HG03196 (cell line): ENCODE measurements around the gene SNX6.
"Not testable (repeated sequence)": the region's sequence is repeated elsewhere in the genome, so short reads cannot be mapped to it uniquely, and the experiment has no call there.

Source experiments
- ATAC-seq: cut with Tn5 transposase; IDR thresholded peaks from one replicate; pipeline ENCODE4 v1.9.1; 2021; ENCODE audit not compliant: unreplicated experiment

SNX6 gene

DNA sequence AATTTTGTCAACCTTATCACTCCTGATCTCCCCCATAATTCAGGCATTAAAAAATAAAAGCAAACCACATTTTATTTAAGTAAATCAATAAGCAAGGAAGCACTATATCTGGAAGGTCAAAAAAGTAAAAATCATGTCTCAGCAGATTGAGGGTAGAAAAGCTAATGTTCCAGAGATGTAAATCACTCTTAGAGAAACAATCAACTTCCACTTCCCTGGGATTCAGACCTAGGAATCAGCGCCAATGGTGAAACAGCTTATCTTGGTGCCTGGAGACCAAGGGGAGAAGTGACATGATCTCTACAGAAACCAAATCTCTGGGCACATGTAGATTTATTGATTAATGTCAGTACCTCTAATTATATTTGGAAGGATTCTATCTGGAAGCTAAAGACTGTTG lies 10.9 kb upstream of the SNX6 start:
- ATAC-seq, result no peak

DNA sequence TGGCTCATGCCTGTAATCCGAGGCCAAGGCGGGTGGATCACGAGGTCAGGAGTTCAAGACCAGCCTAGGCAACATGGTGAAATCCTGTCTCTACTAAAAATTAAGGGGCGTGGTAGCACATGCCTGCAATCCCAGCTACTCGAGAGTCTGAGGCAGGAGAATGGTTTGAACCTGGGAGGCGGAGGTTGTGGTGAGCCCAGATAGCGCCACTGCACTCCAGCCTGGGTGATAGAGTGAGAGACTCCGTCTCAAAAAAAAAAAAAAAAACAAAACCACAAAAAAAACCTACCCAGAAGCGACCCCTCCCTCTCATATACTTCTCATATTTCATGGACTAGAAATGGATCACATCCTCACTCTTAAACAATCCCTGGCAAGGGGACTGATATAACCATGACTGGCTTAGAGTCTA lies 4.4 kb upstream of the SNX6 start:
- not testable (repeated sequence) for ATAC-seq

DNA sequence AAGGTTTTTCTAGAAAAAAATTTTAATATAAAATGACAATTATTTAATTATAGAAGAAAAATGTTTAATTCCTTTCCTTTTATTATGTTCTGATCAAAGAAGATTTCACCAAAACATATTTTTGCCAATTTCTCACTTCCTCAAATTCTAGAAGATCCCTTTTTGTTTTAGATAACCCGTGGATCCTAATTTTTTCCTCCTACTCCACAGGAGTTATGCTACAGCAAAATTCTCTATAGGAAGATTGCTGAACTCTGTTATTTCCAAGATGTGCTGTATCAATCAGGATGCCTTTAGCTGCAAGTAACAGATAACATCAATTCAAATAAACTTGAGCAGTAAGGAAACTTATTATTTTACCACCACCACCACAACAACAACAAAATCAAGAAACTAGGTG lies 3.8 kb upstream of the SNX6 start:
- no peak for ATAC-seq

DNA sequence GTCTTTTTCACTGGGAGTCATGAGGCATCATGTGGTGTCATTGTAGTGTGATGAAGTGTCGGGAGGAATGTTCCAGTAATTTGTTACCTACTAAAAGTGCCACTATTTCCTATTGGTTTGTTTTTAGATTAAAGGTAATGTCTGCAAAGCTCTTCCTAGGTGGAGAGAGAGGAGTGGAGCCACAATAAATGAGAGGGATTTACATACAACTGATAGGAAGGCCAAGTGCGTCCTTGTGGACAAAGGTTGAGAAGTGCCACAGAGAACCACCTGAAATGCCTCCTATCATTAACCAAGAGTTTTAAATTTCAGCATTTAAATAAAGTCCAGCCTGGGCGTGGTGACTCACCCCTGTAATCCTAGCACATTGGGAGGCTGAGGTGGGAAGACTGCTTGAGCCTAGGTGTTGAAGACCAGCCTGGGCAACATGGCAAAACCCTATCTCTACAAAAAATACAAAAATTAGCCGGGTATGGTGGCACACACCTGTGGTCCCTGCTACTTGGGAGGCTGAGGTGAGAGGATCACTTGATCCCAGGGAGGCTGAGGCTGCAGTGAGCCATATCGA lies 2.5 kb upstream of the SNX6 start:
- ATAC-seq, result no peak

DNA sequence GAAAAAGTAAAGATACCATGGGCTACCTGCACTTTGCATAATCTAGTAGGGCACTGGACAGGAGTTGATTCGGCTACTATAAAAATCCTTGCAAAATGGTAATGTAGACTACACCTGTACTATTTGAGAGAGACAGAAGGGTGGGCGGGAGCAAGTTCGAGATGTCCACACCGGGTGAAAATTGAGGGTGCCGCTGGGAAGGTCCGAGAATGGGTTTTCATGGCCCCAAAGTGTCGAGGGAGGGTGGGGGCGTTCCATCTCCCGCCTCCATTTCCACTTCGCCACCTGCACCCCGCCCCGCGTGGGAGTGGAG lies 648 bp downstream of the SNX6 start:
- ATAC-seq, result no peak

DNA sequence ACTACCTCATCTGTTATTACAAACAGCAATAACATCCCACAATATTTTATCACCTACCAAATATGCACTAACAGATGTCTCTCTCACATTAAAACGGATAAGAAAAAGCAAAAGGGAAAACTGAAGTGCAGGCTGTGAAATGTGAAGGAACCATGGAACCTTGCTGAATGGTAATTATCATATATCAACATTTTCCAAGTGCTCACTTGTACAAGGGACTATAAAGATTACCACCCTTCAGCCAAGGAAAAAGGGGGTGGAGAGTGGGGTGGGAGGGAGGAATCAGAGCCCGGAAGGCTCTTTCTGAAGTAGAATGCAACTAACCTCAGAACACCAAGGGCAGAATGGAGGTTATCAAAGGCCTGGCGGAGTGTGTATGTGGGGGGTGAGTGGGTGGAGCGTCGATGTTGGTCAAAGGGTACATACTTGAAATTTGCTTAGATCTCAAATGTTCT lies 1.2 kb downstream of the SNX6 start:
- no peak for ATAC-seq

DNA sequence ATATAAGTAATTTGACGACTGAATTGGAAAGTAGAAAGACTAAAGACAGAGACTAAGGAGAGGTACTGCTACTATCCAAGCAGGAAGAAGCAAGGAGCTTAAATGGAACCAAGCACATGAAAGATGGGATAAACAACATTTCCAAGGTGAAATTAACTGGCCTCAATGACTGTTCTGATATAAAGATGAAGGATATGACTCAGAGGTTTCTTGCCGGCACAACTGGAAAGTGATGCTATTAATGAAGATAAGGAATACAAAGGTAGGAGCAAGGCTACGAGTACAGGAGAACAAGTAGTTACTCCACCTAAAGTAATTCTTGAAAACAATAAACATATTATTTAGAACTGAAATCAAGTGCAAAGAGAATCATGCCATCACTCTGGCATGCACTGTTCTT lies 6.4 kb downstream of the SNX6 start:
- ATAC-seq, result no peak

DNA sequence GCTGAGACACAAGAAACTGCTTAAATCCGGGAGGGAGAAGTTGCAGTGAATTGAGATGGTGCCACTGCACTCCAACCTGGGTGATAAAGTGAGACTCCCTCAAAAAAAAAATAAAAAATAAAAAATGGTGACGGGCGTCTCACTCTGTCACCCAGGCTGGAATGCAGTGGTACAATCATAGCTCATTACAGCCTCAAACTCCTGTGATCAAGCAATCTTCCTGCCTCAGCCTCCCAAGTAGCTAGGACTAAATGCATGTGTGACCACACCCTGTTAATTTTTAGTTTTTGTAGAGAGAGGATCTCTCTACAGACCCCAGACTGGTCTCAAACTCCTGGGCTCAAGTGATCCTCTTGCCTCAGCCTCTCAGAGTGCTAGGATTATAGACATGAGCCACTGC lies 9.1 kb downstream of the SNX6 start:
- no peak for ATAC-seq

DNA sequence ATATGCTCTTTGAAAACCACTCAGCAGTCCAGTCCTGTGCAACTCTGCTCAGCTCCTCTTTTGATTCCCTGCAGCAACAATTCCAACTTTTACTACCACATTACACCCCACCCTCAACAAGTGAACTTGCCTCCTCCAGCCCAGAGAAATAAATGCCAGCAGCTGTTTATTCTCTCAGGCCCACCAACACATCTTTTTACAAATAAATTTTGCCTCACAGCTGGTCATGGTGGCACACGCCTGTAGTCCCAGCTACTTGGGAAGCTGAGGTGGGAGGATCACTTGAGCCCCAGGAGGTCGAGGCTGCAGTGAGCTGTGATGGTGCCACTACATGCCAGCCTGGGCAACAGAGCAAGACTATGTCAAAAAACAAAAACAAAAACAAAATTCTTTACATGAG lies 9.8 kb downstream of the SNX6 start:
- ATAC-seq, result no peak

DNA sequence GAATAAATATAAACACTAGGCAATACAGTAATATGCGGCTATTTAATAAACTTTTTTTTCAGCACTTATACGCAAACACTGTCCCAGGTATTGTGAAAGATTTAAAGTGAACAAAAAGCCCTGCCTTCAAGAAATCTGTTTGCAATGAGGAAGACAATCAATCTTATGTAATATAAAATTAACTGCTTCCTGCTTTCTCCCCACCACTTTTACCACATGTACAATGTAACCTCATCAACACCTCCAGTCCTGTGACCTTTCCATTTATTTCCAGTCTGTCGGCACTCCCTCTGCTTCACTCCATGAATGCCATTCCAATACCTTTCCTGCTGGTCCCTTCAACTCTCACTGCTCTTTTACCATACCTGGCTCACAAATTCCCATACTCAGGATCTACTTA lies 10.5 kb downstream of the SNX6 start:
- ATAC-seq, result no peak

DNA sequence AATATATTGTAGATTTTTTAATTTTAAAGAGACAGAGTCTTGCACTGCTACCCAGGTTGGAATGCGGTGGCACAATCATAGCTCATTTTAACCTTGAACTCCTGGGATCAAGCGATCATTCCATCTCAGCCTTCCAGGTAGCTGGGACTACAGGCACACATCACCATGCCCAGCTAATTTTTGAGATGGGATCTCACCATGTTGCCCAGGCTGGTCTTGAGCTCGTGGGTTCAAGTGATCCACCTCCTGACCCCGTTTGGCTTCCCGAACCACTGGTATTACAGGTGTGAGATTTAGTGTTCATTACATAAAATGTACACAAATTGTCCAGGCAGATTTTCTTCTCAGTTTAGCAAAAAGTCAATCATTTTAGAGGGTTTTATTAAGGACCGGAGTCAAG lies 13.6 kb downstream of the SNX6 start:
- no peak for ATAC-seq

DNA sequence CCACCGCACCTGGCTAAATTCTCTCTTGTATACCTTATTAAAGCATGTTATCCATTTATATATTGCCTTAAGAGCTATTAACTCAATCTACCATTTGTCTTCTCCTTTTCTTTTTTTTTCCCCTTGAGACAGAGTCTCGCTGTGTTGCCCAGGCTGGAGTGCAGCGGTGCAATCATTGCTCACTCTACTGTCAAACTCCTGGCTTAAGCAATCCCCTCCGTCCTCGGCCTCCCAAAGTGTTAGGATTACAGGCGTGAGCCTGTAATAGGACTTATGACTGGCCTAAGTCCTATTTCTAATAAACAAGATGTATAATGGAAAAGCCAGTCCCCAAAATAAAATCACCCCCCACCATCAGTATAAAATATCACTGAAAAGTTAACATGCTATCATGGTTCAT lies 14.4 kb downstream of the SNX6 start:
- ATAC-seq, result no peak

DNA sequence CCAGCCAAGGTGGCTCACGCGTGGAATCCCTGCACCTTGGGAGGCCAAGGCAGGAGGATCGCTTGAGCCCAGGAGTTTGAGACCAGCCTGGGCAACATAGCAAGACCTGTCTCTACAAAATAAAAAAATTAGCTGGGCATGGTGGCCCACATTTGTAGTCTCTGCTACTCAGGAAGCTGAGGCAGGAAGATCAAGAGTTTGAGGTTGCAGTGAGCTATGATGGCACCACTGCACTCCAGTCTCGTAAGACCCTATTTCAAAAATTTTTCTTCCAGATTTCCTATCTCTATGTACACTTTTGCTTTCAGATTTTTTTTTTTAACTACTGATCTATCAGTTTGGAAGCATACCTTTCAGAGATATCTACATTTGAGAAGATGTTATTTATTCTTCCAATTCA lies 15.3 kb downstream of the SNX6 start:
- no peak for ATAC-seq

DNA sequence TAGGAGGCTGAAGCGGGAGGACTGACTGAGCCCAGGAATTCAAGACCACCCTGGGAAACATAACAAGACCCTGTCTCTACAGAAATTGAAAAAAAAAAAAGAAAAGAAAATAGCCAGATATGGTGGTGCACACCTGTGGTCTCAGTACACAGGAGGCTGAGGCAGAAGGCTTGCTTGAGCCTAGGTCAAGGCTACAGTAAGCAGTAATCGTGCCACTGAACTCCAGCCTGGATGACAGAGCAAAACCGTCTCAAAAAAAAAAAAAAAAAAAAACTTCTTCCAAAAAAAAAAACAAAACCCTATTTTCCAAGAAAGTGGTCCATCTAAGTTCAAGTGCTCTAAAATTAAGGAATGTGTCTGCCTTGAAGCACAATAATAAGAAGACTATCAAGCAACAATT lies 19.8 kb downstream of the SNX6 start:
- no peak for ATAC-seq

DNA sequence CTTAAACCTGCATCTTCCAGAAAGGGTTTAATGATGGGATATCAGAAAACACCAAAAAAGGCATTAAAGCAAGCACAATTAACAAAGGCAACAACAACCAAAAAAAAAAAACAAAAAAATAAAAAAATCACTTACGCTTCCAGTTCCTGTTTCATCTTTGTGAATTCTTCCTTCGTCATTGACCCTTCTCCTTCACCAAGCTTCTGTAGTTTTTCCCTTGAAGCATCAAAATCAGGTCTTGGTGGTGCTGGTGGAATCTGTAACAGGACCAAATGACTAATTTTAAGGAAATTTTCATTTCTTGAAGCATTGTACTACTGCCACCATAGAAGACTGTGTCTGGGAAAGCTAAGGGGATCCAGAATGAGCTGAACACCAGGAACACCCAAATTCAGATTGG lies 24.5 kb downstream of the SNX6 start:
- ATAC-seq, result no peak

DNA sequence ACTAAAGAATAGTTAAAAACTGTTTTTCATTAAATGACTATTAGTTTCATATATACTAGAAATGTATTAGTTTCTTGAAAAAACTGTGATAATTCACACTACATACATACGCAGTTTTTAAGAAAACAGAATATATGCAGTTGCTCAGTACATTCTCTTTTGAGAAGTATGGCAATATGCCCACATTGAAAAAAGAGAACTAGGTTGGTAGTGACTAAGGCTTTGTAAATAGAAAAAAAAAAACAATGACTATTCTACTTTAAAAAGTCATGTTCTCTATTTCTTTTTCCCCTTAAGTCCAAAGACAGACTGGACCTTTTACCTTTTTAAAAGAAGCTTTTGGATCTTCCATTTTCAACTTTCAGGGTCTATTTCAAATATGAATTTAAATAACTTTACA lies 25.0 kb downstream of the SNX6 start:
- ATAC-seq, result no peak

DNA sequence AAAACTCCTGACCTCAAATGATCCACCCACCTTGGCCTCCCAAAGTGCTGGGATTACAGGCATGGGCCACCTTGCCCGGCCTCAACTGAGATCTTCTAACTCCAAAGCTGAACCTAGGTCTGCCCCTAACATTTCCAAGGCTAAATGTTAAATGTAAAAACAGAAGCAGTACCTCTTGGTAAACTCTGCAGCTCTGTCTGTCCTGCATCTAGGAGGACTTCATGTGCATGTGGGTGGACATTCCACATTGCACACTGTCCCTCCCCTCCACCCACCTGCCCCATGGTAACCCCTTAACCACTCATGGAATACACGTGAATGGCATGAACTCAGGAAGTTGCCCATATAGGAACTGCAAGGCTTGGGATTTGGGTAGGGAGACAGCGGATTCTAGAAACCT lies 33.1 kb downstream of the SNX6 start:
- ATAC-seq, result no peak

DNA sequence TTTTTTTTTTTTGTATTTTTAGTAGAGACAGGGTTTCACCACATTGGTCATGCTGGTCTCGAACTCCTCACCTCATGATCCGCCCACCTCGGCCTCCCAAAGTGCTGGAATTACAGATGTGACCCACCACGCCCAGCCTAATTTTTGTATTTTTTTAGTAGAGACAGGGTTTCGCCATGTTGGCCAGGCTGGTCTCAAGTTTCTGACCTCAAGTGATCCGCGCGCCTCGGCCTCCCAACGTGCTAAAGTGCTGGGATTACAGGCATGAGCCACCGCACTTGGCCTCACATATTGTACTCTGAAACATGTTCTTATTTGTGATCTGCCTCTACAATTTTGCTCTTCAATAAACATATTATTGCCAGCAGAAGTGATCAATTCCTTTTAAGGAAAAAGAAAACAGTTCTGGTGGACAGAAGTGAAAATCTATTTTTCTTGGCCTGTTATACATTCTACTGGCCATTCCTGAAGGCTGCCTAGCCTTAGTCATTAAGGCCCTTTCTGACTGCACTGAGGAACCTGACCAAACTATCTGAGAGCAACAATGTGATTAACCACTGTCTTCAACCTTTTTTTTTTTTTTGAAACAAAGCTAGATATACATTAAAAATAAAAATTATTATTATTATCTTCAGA lies 36.1 kb downstream of the SNX6 start:
- ATAC-seq, result no peak

DNA sequence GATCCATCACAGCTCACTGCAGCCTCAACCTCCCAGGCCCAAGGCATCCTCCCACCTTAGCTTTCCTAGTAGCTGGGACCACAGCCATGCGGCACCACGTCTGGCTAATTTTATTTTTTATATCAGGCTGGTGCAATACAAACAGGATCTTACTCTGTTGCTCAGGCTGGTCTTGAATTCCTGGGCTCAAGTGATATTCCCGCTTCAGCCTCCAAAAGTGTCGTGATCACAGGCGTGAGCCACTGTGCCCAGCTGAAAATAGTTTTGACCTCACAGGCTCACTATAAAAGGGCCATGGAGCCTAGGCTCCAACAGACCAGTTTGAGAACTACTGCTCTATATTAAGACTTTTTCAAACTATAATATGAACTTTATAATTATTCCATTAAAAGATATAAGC lies 37.3 kb downstream of the SNX6 start:
- no peak for ATAC-seq

DNA sequence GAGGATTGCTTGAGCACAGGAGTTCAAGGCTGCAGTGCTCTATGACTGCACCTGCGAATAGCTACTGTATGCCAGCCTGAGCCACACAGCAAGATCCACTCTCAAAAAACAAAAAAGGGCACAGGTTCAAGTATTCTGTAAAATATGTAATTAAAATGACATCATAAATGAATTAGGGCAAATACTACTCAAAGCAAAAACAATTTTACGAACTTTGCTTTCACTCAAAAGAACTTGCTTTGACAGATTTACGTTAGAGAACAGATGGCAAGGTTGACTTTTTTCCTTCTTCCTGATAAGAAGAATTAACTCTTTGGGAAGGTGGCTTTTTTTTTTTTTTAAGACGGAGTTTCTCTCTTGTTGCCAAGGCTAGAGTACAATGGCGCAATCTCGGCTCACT lies 46.4 kb downstream of the SNX6 start:
- no peak for ATAC-seq

DNA sequence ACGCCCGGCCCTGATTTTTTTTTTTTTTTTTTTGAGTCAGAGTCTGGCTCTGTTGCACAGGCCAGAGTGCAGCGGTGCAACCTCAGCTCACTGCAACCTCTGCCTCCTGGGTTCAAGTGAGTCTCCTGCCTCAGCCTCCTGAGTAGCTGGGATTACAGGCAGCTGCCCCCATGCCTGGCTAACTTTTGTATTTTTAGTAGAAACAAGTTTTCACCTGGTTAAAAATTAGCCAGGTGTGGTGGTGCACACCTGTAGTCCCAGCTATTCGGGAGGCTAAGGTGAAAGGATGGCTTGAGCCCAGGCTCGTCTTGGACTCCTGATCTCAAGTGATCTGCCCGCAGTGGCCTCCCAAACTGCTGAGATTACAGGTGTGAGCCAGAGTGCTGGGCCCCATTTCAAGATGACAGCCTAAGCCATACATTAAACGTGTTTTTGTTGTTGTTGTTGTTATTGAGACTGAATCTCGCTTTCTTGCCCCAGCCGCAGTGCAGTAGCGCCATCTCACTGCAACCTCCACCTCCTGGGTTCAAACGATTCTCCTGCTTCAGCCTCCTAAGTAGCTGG lies 47.7 kb downstream of the SNX6 start:
- no peak for ATAC-seq

DNA sequence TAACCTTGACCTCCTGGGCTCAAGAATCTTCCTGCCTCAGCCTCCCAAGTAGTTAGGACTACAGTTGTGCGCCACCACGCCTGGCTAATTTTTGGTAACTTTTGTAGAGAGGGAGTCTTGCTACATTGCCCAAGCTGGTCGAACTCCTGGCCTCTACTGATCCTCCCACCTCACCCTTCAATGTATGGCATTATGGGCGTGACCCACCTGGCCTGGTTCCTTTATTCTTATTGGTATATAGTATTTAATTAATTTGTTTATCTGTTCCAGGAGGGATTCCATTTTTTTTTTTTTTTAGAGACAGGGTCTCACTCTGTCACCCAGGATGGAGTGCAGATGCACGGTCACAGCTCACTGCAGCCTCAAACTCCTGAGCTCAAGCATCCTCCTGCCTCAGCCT lies 49.6 kb downstream of the SNX6 start:
- no peak for ATAC-seq

DNA sequence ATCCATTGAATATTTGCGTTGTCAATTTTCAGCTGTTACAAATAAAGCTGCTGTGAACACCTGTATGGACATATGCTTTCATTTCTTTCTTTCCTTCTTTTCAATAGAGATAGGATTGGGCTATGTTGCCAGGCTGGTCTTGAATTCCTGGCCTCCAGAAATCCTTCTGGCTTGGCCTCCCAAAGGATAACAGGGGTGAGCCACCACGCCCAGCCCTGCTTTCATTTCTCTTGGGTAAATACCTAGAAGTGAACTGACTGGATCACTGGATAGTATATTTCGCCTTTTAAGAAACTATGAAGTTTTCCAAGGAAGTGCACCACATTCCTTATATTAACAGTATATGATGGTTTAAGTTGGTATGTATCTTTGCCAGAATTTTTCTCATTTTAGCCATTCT lies 58.2 kb downstream of the SNX6 start:
- ATAC-seq, result no peak
